ENCODE data around the gene KCNRG.
"Not testable (repeated sequence)": the region's sequence is repeated elsewhere in the genome, so short reads cannot be mapped to it uniquely, and the experiment has no call there.

The KCNRG gene

DNA sequence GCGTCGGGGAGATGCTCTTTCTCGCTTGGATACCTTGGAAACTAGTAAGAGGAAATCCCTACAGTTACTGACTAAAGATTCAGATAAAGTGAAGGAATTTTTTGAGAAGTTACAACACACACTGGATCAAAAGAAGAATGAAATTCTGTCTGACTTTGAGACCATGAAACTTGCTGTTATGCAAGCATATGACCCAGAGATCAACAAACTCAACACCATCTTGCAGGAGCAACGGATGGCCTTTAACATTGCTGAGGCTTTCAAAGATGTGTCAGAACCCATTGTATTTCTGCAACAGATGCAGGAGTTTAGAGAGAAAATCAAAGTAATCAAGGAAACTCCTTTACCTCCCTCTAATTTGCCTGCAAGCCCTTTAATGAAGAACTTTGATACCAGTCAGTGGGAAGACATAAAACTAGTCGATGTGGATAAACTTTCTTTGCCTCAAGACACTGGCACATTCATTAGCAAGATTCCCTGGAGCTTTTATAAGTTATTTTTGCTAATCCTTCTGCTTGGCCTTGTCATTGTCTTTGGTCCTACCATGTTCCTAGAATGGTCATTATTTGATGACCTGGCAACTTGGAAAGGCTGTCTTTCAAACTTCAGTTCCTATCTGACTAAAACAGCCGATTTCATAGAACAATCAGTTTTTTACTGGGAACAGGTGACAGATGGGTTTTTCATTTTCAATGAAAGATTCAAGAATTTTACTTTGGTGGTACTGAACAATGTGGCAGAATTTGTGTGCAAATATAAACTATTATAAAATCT, 2.7 kb upstream of the KCNRG start:
- DNase-seq = no peak

DNA sequence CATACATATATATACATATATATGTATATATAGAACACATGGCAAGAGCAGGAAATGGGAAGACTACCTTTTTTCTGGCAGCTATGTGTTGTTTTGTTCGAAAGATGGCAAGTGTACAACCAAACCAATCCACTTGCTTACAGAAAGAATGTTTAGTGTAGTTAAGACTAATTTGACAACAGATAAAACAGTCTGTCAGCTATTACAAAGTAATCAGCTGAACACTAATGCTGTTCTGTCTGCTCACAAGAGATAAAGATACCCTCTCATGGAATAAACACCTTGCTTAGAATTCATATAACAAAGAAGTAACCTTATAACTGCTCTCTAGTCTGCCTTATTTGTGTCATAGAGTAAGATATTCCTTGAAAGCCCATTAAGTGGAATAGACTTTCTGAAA, 858 bp upstream of the KCNRG start:
- DNase-seq = no peak

DNA sequence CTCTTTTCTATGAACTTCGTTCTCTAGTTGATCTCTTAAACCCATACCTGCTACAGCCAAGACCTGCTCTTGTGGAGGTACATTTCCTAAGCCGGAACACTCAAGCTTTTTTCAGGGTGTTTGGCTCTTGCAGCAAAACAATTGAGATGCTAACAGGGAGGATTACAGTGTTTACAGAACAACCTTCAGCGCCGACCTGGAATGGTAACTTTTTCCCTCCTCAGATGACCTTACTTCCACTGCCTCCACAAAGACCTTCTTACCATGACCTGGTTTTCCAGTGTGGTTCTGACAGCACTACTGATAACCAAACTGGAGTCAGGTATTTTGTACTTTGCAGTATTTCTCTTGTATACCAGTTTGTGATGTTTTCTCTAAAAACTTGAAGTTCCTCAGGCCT, 506 bp downstream of the KCNRG start:
- no peak for DNase-seq

DNA sequence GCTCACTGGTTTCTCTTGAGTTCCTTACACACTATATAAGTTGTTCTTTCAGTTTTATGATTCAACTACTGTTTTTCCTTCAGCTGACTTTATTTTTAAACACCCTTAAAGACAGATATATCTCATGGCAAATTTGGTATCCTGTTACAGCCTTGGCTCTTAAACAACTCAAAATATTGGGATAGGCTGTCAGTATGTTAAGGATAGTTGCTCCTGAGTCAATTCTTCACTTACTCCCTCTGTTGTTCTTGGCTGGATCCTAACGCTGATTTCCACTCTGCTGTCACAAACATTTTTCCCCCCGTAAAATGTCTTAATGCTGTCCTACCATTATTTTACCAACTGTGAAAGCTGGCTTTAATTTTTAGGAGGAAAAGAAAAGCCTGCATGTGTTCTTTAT, 1.2 kb downstream of the KCNRG start:
- DNase-seq = no peak

DNA sequence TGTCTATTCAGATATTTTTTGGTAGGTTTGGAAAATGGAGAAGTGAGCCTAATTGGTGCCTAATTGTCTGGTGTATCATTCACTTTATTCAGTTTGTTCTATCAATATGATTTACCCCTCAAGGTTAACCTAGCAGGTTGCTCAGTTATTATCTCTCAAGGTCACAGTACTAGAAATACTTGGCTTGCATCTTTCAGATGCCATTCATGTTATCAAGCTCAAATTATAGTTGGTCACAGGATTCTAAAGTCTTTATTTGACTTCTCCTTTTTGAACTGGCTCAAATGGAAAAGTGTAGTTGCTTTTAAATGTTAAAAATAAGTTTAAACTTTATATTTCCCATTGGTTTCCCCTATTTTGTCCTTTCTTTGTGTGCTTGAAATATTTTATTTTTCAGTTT, 2.6 kb downstream of the KCNRG start:
- no peak for DNase-seq

DNA sequence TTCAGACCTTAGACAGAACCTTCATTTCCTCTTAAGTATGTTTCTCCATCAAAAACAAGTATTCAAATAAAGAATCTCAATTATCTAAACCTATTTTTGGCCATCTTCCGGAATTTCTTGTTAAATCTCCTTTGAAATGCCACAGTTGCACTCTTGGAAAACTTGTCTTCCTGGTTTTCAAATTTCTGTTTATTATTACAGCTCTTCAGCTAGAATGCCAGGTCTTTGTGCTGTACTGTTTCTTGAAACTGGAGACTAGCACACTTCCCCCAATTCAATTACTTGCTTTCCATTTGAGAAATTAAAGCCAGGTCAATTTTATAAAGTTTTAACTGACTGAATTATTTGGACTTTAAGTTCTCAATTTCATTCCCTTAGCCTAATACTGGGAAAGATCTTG, 10.2 kb downstream of the KCNRG start:
- no peak for DNase-seq

DNA sequence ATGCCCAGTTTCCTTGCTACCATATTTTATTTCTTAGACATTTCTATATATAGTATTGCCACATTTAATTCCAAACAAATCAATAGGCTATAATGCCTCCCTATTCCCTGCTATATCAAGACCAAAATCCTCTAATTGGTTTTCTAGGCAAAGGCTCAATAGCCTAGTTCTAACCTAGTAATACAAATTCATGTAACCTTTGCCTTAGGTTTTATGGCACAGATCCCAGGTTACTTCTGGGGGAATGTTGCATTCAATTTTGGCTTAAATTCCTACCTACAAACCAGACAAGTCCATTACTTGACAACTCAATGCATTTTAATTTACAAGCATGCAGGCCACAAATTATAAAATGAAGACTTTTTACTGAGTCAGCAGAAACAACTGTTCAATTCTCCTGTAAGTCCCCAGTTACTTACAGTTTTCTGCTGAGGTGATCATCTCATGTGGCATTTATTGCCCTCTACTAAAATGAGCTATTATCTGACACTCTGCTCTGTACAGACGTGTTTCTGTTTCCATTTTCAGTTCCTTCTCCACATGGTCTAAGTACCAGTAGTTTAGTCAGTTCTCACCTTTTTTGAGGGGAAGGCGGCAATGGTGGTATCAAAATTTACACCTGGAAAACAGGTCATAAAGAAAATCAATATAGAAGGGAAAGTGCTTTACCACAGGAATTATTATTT, 11.7 kb downstream of the KCNRG start:
- no peak for DNase-seq

DNA sequence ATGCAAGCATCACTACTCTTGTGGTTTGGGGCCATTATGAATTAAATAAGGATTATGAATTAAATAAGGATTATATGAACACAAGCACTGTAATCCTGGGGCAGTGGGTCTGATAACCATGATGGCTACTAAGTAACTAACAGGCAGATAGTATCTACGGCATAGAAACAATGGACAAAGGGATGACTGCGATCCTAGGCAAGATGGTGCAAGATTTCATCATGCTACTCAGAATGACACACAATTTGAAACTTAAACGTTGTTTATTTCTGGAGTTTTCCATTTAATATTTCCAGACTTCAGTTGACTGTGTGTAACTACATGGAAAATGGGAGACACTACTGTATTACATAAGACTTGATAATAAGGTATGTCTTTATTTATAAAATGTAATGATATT, 15.1 kb downstream of the KCNRG start:
- DNase-seq = no peak

DNA sequence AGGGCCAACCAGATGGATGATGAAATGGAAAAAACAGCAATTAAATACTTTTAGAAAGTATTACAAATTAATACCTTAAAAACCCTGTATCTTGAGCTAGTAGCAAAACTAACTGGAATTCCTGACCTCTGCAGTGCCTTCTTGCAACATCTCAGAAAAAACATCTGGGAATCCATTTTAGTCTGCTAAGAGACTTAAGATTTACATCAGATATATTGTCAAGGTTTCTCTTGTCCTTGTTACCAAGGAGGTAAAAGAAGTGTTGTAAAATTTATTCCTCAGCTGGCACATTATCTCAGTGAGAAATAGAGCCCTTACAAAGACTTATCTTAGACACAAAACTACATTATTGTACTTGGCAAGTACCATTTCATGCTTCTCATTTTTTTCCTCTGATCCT, 18.5 kb downstream of the KCNRG start:
- no peak for DNase-seq

DNA sequence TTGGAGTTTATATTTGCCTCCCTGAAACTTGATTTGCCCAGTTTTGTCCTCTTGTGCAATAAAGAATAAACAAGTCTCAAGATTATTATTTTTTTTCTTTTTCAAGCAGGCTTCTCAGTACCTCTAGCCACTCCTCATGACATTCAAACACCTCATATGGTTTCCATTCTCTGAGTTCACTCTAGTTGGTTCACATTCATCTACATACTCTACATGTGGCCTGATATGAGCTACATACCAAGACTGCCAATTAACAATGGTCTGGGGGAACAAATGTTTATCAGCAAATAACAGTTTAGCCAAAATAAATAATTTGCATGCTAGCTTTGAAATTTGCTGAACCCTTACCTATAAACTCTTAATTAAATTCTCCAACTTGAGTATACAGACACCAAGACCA, 22.5 kb downstream of the KCNRG start:
- no peak for DNase-seq

DNA sequence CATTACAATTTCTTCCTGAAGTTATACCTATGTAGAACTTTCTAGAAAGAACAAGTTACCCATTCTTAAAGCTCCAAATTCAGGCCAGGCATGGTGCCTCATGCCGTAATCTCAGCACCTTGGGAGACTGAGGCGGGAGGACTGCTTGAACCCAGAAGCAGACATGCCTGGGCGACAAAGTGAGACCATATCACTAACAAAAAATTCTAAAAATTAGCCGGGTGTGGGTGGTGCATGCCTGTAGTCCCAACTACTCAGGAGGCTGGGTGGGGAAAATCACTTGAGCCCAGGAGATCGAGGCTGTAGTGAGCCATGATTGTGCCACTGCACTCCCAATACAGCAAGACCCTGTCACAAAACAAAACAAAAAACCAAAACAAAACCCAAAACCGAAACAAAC, 23.0 kb downstream of the KCNRG start:
- DNase-seq = no peak

DNA sequence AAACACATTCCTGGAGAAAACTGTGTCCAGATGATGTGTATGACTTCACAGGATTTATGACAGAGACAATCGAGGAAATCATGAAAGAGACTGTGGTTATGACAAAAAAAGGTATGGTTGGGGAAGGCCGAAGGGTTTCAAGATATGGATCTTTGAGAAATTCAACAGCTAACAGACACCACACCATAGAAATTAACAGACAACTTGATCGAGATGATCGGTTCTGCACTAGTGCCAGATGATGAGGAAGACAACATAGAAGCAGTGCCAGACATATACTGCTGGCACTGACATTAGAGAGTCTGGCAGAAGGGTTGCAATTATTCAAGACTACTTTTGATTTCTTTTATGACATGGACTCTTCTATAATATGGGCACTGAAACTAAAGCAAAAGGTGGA, 37.2 kb downstream of the KCNRG start:
- no peak for DNase-seq

DNA sequence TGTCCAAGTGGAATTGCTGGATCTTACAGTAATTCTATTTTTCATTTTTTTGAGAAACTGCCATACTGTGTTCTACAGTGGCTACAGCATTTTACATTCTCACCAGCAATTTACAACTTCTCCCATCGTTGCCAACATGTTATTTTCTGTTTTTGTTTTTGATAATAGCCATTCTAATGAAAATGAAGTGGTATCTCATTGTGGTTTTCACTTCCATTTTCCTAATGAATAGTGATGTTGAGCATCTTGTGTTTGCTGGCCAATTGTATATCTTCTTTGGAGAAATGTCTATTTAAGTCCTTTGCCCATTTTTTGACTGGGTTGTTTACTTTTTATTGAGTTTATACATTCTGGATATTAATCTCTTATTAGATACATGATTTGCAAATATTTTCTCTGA, 38.6 kb downstream of the KCNRG start:
- DNase-seq = no peak

DNA sequence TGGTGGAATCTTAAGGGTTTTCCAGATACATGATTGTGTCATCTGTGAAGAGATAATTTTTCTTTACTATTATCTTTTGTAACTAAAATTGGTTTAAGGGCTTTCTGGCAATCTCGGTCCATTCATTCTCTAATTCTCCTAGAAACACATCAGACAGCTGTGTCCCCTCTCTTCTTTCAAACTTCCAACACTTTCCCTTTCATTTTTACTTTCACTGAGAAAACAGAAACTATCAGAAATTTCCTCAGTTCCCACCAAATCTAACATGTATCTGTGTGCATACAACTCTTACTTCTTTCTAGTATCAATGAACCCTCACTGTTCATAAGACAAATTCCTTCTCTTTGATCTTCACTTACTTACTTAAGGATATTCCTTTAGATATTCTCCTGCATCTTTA, 40.2 kb downstream of the KCNRG start:
- no peak for DNase-seq

DNA sequence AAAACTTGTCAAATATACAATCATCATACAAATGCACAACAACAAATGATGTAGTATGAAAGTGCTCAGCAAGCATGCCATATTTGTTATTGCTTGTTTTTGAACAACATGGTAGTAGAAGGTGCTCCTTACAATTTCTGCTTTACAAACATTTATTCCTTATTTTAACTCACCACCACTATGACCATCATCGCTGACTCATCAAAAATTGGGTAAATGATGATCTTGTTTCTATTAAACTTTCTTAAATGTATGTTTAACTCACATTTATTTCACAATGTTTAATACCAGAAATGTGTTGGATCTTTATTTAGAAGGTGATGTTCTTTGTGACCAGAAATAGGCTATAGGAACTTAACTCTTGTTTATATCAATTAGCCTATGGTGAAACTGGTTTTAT, 45.5 kb downstream of the KCNRG start:
- DNase-seq = no peak

DNA sequence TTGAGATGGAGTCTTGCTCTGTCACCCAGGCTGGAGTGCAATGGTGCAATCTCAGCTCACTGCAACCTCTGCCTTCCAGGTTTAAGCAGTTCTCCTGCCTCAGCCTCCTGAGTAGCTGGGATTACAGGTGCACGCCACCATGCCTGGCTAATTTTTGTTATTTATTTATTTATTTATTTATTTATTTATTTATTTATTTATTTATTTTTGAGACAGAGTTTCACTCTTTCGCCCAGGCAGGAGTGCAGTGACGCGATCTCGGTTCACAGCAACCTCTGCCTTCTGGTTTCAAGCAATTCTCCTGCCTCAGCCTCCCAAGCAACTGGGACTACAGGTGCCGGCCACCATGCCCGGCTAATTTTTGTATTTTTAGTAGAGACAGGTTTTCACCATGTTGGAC, 47.1 kb downstream of the KCNRG start:
- not testable (repeated sequence) for DNase-seq

DNA sequence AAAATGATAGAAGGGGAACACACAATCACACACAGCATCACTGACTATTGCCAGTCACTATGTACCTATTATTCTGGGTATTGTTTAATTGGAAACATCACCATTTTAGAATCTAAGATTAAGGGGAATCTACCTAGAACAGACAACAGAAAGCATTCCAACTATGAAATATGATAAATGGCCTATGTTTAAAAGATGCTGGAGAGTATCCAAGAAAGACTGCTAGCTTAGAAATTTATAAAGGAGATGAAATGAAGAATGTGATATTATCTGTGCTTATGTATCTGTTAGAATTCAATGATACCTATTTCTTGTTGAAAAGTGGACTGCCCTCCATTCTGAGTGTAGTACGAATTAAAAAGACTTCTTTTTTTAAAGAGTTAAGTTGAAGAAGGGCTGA, 50.5 kb downstream of the KCNRG start:
- DNase-seq = no peak

DNA sequence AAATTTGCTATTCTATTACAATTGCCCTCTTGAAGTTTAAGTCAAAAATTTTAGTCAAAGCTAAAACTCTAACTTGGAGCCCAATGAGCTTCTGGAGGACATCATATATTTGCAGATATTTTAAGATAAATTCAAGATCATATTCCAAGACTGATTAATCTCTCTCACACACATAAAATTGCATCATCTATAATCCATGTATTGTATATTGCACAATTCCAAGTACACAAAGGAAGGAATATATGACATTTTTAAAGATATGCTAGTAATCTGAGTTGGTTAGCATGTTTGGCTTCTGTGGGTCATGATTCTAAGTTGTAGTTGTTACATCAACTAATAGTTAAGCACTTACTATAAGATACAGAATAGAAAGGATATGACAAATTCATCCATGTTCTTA, 53.3 kb downstream of the KCNRG start:
- no peak for DNase-seq

DNA sequence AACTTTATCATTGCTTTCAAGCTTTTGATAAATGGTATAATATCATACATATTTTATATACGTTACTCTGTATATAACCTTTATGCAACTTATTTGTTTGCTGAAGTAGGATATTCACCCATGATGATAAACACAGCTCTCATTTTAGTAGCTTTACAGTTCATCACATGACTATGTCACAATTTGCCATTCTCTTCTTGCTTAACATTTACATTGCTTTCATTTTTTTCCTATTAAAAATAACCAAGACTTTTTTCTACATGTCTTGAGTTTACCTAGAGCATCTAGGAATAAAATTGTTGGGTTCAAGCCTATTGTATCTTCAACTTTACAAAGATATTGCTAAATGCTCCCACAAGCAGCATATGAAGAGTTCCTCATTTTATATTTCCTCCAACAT, 54.0 kb downstream of the KCNRG start:
- no peak for DNase-seq

DNA sequence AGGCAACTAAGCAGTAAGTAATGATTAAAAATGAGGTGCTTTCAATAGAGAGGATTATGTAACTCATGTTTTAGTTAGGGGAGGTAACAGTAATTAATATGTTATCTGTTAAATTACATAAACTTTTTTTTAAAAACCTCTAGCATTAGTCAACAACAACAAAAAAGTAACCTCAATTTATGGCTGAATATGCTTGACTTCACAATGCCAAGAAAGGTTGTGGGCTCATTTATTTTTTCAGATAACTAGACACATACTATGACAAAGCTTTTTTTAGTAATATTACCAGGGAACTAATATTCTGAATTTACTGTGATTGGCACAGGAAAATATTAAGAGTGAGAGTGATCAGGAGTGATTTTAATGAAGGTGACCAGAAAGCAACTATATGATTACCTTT, 54.9 kb downstream of the KCNRG start:
- DNase-seq = no peak

Data from NCI-H146 (cell line).